ENCODE measurements around the gene ECHDC3. TPM values are rescaled to one million over a fixed set of nuclear protein-coding genes. Genes with fewer than 3 reads are reported as not detected.

Gene ECHDC3
- total and polyA plus RNA-seq, 10 of the 15 experiments (the other 5 are each of a cell fraction or from before 2014, with no cell fraction given): 0.16 to 10.0 (median 6.0) TPM

GRCh38 chr10:11721806-11722205 lies 20.4 kb upstream of the ECHDC3 start:
- ChIA-PET POLR2A (no interaction called here), SMC1A (ENCODE audit: uncharacterized antibody, unreplicated experiment) (interaction anchor here (0.6 to 9.7 kb wide), 4 partner anchors 23 to 1112 kb away, joined by 3 to 67 read pairs (median 4); no protein-coding TSS in a partner anchor), CTCF (interaction anchor here (1.5 to 11.9 kb wide), 3 partner anchors 23 to 207 kb away, joined by 4 to 100 read pairs (median 9); no protein-coding TSS in a partner anchor), RAD21 (ENCODE audit: unreplicated experiment) (interaction anchor here (1.0 to 4.9 kb wide), 2 partner anchors 36 to 207 kb away, joined by 3 to 45 read pairs; no protein-coding TSS in a partner anchor)
- no peaks in the 10 kb centered on the region; a peak in 2 of 4 replicates for H3K27me3 ChIP-seq (replicated peaks in 1 of 2; ENCODE audit: control insufficient read depth in 2 of 2, insufficient read depth in 2 of 2, low read length in 1 of 2)
- 100% methylated on average over 3 of the region's 3 CpGs for WGBS (ENCODE audit: insufficient coverage, insufficient replicate concordance, low lambda C conversion rate, missing lambda C conversion rate)
- ATAC-seq: no peak
- FAIRE-seq: no peak
- no peak overlapping the region for H3K4me2 ChIP-seq (ENCODE audit: control insufficient read depth, insufficient read depth)
- DNase-seq (ENCODE audit: low read depth, low spot score): no peak
- no peaks in the 10 kb centered on the region for H3K79me2 ChIP-seq (ENCODE audit: control insufficient read depth, insufficient read depth, low read length)
- H3K4me1 ChIP-seq (ENCODE audit: control insufficient read depth, insufficient read depth, low read length): peaks cover 19% of the 10 kb centered on the region
- no peak overlapping the region for H3K9ac ChIP-seq (ENCODE audit: control insufficient read depth, insufficient read depth, low read length)
- no TSS peak for BruUV-seq (replicated peaks)
- no peaks in the 10 kb centered on the region for H3K36me3 ChIP-seq (ENCODE audit: control insufficient read depth in 2 of 2, insufficient read depth in 2 of 2, low read length in 1 of 2)
- in situ Hi-C loops (cut with MboI): loop anchor here (5.0 kb wide), 1 partner anchor 205 kb away; no protein-coding TSS in a partner anchor
- intact Hi-C loops (cut with micrococcal nuclease; ENCODE audit: unreplicated experiment): loop anchor here (2.0 kb wide), 1 partner anchor 205 kb away; no protein-coding TSS in a partner anchor
- H4K20me1 ChIP-seq (ENCODE audit: control insufficient read depth, insufficient read depth): no peaks in the 10 kb centered on the region
- H2AFZ ChIP-seq (ENCODE audit: control insufficient read depth, low read depth, low read length): no peak overlapping the region
- no peak overlapping the region for H3K27ac ChIP-seq (ENCODE audit: control insufficient read depth, insufficient read depth)
- no peaks in the 10 kb centered on the region; the same call in 1 of the 3 replicates for H3K9me3 ChIP-seq (replicated peaks; ENCODE audit: control insufficient read depth, insufficient read depth, low read length)
- no peak overlapping the region for H3K4me3 ChIP-seq
- TF ChIP-seq KAT2A (conservative IDR thresholded peaks at IDR 0.05; ENCODE audit: control insufficient read depth, low read depth, low read length) (no peak), RAD51 (IDR thresholded peaks at IDR 0.05) (no peak), POLR2AphosphoS5 (IDR thresholded peaks at IDR 0.05; ENCODE audit: low read length) (no peak), SREBF2 (IDR thresholded peaks at IDR 0.05; ENCODE audit: low read length) (no peak), CEBPZ (IDR thresholded peaks at IDR 0.05; ENCODE audit: low read depth, low read length) (no peak), HCFC1 (IDR thresholded peaks at IDR 0.05; ENCODE audit: low read length) (no peak), NFYB (IDR thresholded peaks at IDR 0.05; ENCODE audit: insufficient read depth, low read depth, low read length) (no peak), TARDBP (IDR thresholded peaks at IDR 0.05; ENCODE audit: borderline replicate concordance) (no peak), JUND (IDR thresholded peaks at IDR 0.05; ENCODE audit: low read depth, low read length) (no peak), CTCF (IDR thresholded peaks at IDR 0.05 in 2 of 3, conservative IDR thresholded peaks at IDR 0.05 in 1 of 3; ENCODE audit: control insufficient read depth in 2 of 3, extremely low read depth in 1 of 3, insufficient read depth in 1 of 3, low read depth in 3 of 3, low read length in 3 of 3) (no peak), SRF (IDR thresholded peaks at IDR 0.05; ENCODE audit: low read depth in 2 of 2, low read length in 2 of 2) (no peak)
- TF ChIP-seq, protein P1, sequence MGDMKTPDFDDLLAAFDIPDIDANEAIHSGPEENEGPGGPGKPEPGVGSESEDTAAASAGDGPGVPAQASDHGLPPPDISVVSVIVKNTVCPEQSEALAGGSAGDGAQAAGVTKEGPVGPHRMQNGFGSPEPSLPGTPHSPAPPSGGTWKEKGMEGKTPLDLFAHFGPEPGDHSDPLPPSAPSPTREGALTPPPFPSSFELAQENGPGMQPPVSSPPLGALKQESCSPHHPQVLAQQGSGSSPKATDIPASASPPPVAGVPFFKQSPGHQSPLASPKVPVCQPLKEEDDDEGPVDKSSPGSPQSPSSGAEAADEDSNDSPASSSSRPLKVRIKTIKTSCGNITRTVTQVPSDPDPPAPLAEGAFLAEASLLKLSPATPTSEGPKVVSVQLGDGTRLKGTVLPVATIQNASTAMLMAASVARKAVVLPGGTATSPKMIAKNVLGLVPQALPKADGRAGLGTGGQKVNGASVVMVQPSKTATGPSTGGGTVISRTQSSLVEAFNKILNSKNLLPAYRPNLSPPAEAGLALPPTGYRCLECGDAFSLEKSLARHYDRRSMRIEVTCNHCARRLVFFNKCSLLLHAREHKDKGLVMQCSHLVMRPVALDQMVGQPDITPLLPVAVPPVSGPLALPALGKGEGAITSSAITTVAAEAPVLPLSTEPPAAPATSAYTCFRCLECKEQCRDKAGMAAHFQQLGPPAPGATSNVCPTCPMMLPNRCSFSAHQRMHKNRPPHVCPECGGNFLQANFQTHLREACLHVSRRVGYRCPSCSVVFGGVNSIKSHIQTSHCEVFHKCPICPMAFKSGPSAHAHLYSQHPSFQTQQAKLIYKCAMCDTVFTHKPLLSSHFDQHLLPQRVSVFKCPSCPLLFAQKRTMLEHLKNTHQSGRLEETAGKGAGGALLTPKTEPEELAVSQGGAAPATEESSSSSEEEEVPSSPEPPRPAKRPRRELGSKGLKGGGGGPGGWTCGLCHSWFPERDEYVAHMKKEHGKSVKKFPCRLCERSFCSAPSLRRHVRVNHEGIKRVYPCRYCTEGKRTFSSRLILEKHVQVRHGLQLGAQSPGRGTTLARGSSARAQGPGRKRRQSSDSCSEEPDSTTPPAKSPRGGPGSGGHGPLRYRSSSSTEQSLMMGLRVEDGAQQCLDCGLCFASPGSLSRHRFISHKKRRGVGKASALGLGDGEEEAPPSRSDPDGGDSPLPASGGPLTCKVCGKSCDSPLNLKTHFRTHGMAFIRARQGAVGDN (IDR thresholded peaks at IDR 0.05): no peak
